B cell (primary cell): Measurements from ENCODE around the gene AMFR.

Experiments
- EZH2 ChIP-seq: IDR thresholded peaks from 2 replicates; pipeline ENCODE4 v1.6.1; 2012; ENCODE audit warnings: borderline replicate concordance, low read depth, mild to moderate bottlenecking, moderate library complexity, low read length; ENCODE audit not compliant: insufficient read depth, poor library complexity, severe bottlenecking
- TF ChIP-seq, protein P1 (sequence below): fragments of 200-600 bp; IDR thresholded peaks from one replicate; pipeline ENCODE4 v1.8.0; 2022; ENCODE audit warnings: antibody characterized with exemption, mild to moderate bottlenecking

DNA sequence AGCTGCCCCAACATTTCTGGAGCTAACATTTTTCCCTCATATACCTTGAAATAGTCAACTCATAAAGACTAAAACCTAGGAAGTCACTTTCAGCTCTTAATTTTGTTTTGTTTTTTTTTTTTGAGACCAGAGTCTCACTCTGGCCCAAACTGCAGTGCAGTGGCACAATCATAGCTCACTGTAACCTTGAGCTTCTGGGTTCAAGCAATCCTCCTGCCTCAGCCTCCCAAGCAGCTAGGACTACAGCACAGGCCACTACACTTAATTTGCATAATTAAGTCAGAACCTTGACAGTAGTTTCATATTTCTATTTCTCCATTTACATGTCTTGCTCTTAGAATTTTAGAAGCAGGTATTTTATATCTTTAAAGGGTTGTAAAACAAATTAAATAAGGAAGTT lies 4.7 kb downstream of the AMFR start:
- TF ChIP-seq, protein P1, sequence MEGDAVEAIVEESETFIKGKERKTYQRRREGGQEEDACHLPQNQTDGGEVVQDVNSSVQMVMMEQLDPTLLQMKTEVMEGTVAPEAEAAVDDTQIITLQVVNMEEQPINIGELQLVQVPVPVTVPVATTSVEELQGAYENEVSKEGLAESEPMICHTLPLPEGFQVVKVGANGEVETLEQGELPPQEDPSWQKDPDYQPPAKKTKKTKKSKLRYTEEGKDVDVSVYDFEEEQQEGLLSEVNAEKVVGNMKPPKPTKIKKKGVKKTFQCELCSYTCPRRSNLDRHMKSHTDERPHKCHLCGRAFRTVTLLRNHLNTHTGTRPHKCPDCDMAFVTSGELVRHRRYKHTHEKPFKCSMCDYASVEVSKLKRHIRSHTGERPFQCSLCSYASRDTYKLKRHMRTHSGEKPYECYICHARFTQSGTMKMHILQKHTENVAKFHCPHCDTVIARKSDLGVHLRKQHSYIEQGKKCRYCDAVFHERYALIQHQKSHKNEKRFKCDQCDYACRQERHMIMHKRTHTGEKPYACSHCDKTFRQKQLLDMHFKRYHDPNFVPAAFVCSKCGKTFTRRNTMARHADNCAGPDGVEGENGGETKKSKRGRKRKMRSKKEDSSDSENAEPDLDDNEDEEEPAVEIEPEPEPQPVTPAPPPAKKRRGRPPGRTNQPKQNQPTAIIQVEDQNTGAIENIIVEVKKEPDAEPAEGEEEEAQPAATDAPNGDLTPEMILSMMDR: no peak
- TF ChIP-seq EZH2: no peak
